HG03521 (cell line): Measurements from ENCODE around the gene CRTC1.

Experiments
- ATAC-seq: cut with Tn5 transposase; IDR thresholded peaks from one replicate; pipeline ENCODE4 v1.9.1; 2021; ENCODE audit warnings: mild to moderate bottlenecking, moderate library complexity; ENCODE audit not compliant: unreplicated experiment

The CRTC1 gene

GRCh38 chr19:18698321-18699167, 15.1 kb downstream of the CRTC1 start:
- ATAC-seq, result no peak

- ATAC-seq, result no peak
These were observed 16.0 kb downstream of the CRTC1 start for GRCh38 chr19:18699403-18700054.

- ATAC-seq, result no peak
These were observed 17.2 kb downstream of the CRTC1 start for GRCh38 chr19:18700501-18701249.

GRCh38 chr19:18701250-18701608, 17.7 kb downstream of the CRTC1 start:
- ATAC-seq, result no peak

- ATAC-seq, result no peak
These were observed 20.6 kb downstream of the CRTC1 start for GRCh38 chr19:18704054-18704453.

GRCh38 chr19:18704971-18705370, 21.5 kb downstream of the CRTC1 start:
- no peak for ATAC-seq

- no peak for ATAC-seq
These were observed 25.2 kb downstream of the CRTC1 start for GRCh38 chr19:18708452-18709231.

- no peak for ATAC-seq
These were observed 26.1 kb downstream of the CRTC1 start for GRCh38 chr19:18709546-18709945.

GRCh38 chr19:18710186-18710585, 26.7 kb downstream of the CRTC1 start:
- ATAC-seq, result no peak

GRCh38 chr19:18710996-18711751, 27.7 kb downstream of the CRTC1 start:
- no peak for ATAC-seq

- ATAC-seq, result no peak
These were observed 28.4 kb downstream of the CRTC1 start for GRCh38 chr19:18711893-18712292.

GRCh38 chr19:18712981-18713380, 29.5 kb downstream of the CRTC1 start:
- no peak for ATAC-seq

- ATAC-seq, result no peak
These were observed 30.2 kb downstream of the CRTC1 start for GRCh38 chr19:18713550-18714117.

GRCh38 chr19:18715416-18715815, 31.9 kb downstream of the CRTC1 start:
- no peak for ATAC-seq

- ATAC-seq, result no peak
These were observed 33.4 kb downstream of the CRTC1 start for GRCh38 chr19:18716857-18717256.

- ATAC-seq, result no peak
These were observed 34.1 kb downstream of the CRTC1 start for GRCh38 chr19:18717601-18718000.

GRCh38 chr19:18718015-18718526, 34.6 kb downstream of the CRTC1 start:
- no peak for ATAC-seq

- no peak for ATAC-seq
These were observed 35.5 kb downstream of the CRTC1 start for GRCh38 chr19:18718846-18719458.

GRCh38 chr19:18719541-18719940, 36.1 kb downstream of the CRTC1 start:
- no peak for ATAC-seq
